H1 (cell line): ENCODE measurements around the gene SPARC. TPM values are rescaled to one million over a fixed set of nuclear protein-coding genes. Genes with fewer than 3 reads are reported as not detected.

Experiments used
- CTCF ChIA-PET: fragments of 300-600 bp; sonication (Branson Sonifier 250); formaldehyde crosslinking; loops from one replicate; lab custom pipeline; 2021; ENCODE audit not compliant: partially characterized antibody; lab: Charles Lee
- POLR2A ChIA-PET: fragments of 300-600 bp; sonication (Branson Sonifier 250); formaldehyde crosslinking; loops from one replicate; lab custom pipeline; 2021; ENCODE audit warnings: inconsistent platforms; ENCODE audit not compliant: partially characterized antibody; lab: Charles Lee
- DNase-seq, 2 experiments: peaks; one replicate each; pipeline versions ENCODE4 v3.0.0 to v3.0.0-alpha.2; 2010 to 2022; ENCODE audit warnings: low spot score in 2 of 2, low read depth in 1 of 2, mixed read lengths in 1 of 2
- FAIRE-seq: peaks from 2 replicates; lab custom pipeline; 2011; peaks lifted over from hg19 to GRCh38; lab: Jason Lieb, UNC
- H2AFZ ChIP-seq: 2 replicates; pipeline ENCODE4 v1.8.1; 2012; ENCODE audit warnings: low read length, inconsistent platforms
- H2AK5ac ChIP-seq: 2 replicates; pipeline ENCODE4 v1.6.1; 2013; ENCODE audit warnings: low read depth, low read length
- H2BK120ac ChIP-seq: replicated peaks from 2 replicates; pipeline ENCODE3; 2013; ENCODE audit warnings: low read depth, low read length, inconsistent platforms
- H2BK12ac ChIP-seq: 2 replicates; pipeline ENCODE4 v1.6.1; 2013; ENCODE audit warnings: low read depth, low read length
- H2BK15ac ChIP-seq: 2 replicates; pipeline ENCODE4 v1.6.1; 2013; ENCODE audit warnings: low read length
- H2BK20ac ChIP-seq: 2 replicates; pipeline ENCODE4 v1.6.1; 2013; ENCODE audit warnings: low read length
- H2BK5ac ChIP-seq: 2 replicates; pipeline ENCODE4 v1.6.1; 2013; ENCODE audit warnings: low read depth, low read length
- H3K14ac ChIP-seq: 2 replicates; pipeline ENCODE4 v1.6.1; 2013; ENCODE audit warnings: inconsistent platforms; ENCODE audit not compliant: insufficient read length
- H3K18ac ChIP-seq: 2 replicates; pipeline ENCODE4 v1.6.1; 2013; ENCODE audit warnings: low read length; ENCODE audit errors: extremely low read depth
- H3K23ac ChIP-seq: 2 replicates; pipeline ENCODE4 v1.6.1; 2013; ENCODE audit warnings: inconsistent platforms; ENCODE audit not compliant: insufficient read length
- H3K23me2 ChIP-seq: 2 replicates; pipeline ENCODE4 v1.6.1; 2013; ENCODE audit warnings: low read depth, low read length
- H3K27ac ChIP-seq: 2 replicates; pipeline ENCODE4 v1.6.1; 2011; ENCODE audit warnings: low read depth, low read length, inconsistent platforms
- H3K27me3 ChIP-seq, 4 experiments: replicated peaks in 1 of 4; 1 replicate in 1 of 4; 2 replicates in 3 of 4; pipeline versions ENCODE4 v1.6.1 to v1.8.1; 2011 to 2013; ENCODE audit warnings: low read length in 3 of 4, mild to moderate bottlenecking in 3 of 4, inconsistent platforms in 2 of 4, mixed read lengths in 2 of 4, moderate library complexity in 1 of 4; ENCODE audit not compliant: control insufficient read depth in 3 of 4, insufficient read depth in 3 of 4; ENCODE audit errors: extremely low read depth in 1 of 4
- H3K36me3 ChIP-seq, 4 experiments: 2 replicates each; pipeline versions ENCODE4 v1.6.1 to v1.8.1; 2011 to 2013; ENCODE audit warnings: mild to moderate bottlenecking in 4 of 4, low read length in 3 of 4, moderate library complexity in 2 of 4, control low read depth in 1 of 4, inconsistent platforms in 1 of 4; ENCODE audit not compliant: insufficient read depth in 4 of 4, control insufficient read depth in 2 of 4
- H3K4ac ChIP-seq: replicated peaks from 2 replicates; pipeline ENCODE3; 2013; ENCODE audit warnings: low read length, low read depth, mixed read lengths, inconsistent platforms; ENCODE audit not compliant: insufficient read length
- H3K4me1 ChIP-seq, 4 experiments: replicated peaks in 1 of 4; 1 replicate in 1 of 4; 2 replicates in 3 of 4; pipeline versions ENCODE4 v1.6.1 to v1.8.1; 2011 to 2013; ENCODE audit warnings: low read length in 3 of 4, inconsistent platforms in 2 of 4, mixed read lengths in 1 of 4; ENCODE audit not compliant: insufficient read depth in 4 of 4, control insufficient read depth in 3 of 4
- H3K4me2 ChIP-seq, 2 experiments: 2 replicates each; pipeline versions ENCODE4 v1.6.1 to v1.8.1; 2011 to 2013; ENCODE audit warnings: low read depth in 2 of 2, low read length in 2 of 2, control low read depth in 1 of 2, inconsistent platforms in 1 of 2, mild to moderate bottlenecking in 1 of 2; ENCODE audit not compliant: insufficient read depth in 1 of 2
- H3K4me3 ChIP-seq, 4 experiments: fragments of 200-600, 300-600 bp in 1 of 4; sonication (generic), shearing (Covaris generic), sonication (Bioruptor Twin) in 1 of 4; 2 replicates each; pipeline versions ENCODE4 v1.5.1 to v1.8.1; 2011 to 2016; ENCODE audit warnings: low read length in 4 of 4, low read depth in 3 of 4, control low read depth in 2 of 4, inconsistent platforms in 2 of 4, mild to moderate bottlenecking in 2 of 4, mixed read lengths in 1 of 4, moderate library complexity in 1 of 4; ENCODE audit not compliant: insufficient read depth in 2 of 4; ENCODE audit errors: extremely low read depth in 1 of 4
- H3K56ac ChIP-seq: replicated peaks from 2 replicates; pipeline ENCODE3; 2013; ENCODE audit warnings: low read depth, mild to moderate bottlenecking, mixed read lengths, low read length, inconsistent platforms; ENCODE audit not compliant: insufficient read length
- H3K79me1 ChIP-seq: 2 replicates; pipeline ENCODE4 v1.6.1; 2013; ENCODE audit warnings: low read depth, low read length, control low read depth
- H3K79me2 ChIP-seq, 2 experiments: 2 replicates each; pipeline versions ENCODE4 v1.6.1 to v1.8.1; 2012 to 2013; ENCODE audit warnings: low read length in 2 of 2, mild to moderate bottlenecking in 2 of 2, inconsistent platforms in 1 of 2; ENCODE audit not compliant: insufficient read depth in 2 of 2, control insufficient read depth in 1 of 2
- H3K9ac ChIP-seq, 4 experiments: replicated peaks in 1 of 4; 1 replicate in 1 of 4; 2 replicates in 3 of 4; pipeline versions ENCODE4 v1.6.1 to v1.8.1; 2011 to 2013; ENCODE audit warnings: low read depth in 3 of 4, low read length in 3 of 4, control low read depth in 2 of 4, mild to moderate bottlenecking in 2 of 4, moderate library complexity in 2 of 4, inconsistent platforms in 1 of 4; ENCODE audit errors: extremely low read depth in 1 of 4
- H3K9me3 ChIP-seq, 2 experiments: 2 replicates each; pipeline versions ENCODE4 v1.6.1 to v1.8.1; 2012 to 2013; ENCODE audit warnings: mild to moderate bottlenecking in 2 of 2, moderate library complexity in 2 of 2, control low read depth in 1 of 2, inconsistent platforms in 1 of 2, low read depth in 1 of 2, low read length in 1 of 2, mixed read lengths in 1 of 2; ENCODE audit not compliant: insufficient read depth in 2 of 2
- H4K20me1 ChIP-seq, 2 experiments: replicated peaks in 1 of 2; 2 replicates each; pipeline versions ENCODE3 to v1.8.1; 2011 to 2013; ENCODE audit warnings: inconsistent platforms in 2 of 2, low read length in 2 of 2, mild to moderate bottlenecking in 1 of 2; ENCODE audit not compliant: insufficient read depth in 2 of 2, control insufficient read depth in 1 of 2
- H4K5ac ChIP-seq: 2 replicates; pipeline ENCODE4 v1.6.1; 2013; ENCODE audit warnings: low read length, low read depth, mixed read lengths, inconsistent platforms; ENCODE audit not compliant: insufficient read length
- H4K8ac ChIP-seq: 2 replicates; pipeline ENCODE4 v1.8.0; 2013; ENCODE audit warnings: mild to moderate bottlenecking, moderate library complexity, low read length, inconsistent platforms; ENCODE audit not compliant: insufficient read depth; ENCODE audit errors: extremely low read depth
- H4K91ac ChIP-seq: replicated peaks from 2 replicates; pipeline ENCODE3; 2013; ENCODE audit warnings: low read length, mixed read lengths, inconsistent platforms; ENCODE audit not compliant: insufficient read length
- BRCA1 ChIP-seq: IDR thresholded peaks from 2 replicates; pipeline ENCODE4 v1.6.1; 2012; ENCODE audit warnings: low read depth, low read length, improper control_type of control experiment
- CREB1 ChIP-seq: IDR thresholded peaks from 2 replicates; pipeline ENCODE4 v1.6.1; 2012; ENCODE audit warnings: inconsistent platforms
- EP300 ChIP-seq, 2 experiments: IDR thresholded peaks; 1 replicate in 1 of 2; 2 replicates in 1 of 2; pipeline ENCODE4 v1.6.1; 2011 to 2012; ENCODE audit warnings: low read depth in 2 of 2, low read length in 2 of 2, mild to moderate bottlenecking in 2 of 2, borderline replicate concordance in 1 of 2, inconsistent platforms in 1 of 2, moderate library complexity in 1 of 2
- KDM1A ChIP-seq: fragments of 200-600, 300-600 bp; sonication (generic); IDR thresholded peaks from 2 replicates; pipeline ENCODE4 v1.7.1; 2016; ENCODE audit warnings: mild to moderate bottlenecking, low read length, borderline replicate concordance
- KDM4A ChIP-seq: IDR thresholded peaks from one replicate; pipeline ENCODE4 v1.7.1; 2012; ENCODE audit warnings: low read depth, mild to moderate bottlenecking, moderate library complexity, low read length, inconsistent platforms; ENCODE audit not compliant: severe bottlenecking
- POLR2A ChIP-seq, 2 experiments: IDR thresholded peaks; 1 replicate in 1 of 2; 2 replicates in 1 of 2; pipeline ENCODE4 v1.6.1; 2011; ENCODE audit warnings: low read depth in 2 of 2, low read length in 2 of 2, mild to moderate bottlenecking in 2 of 2; ENCODE audit errors: control extremely low read depth in 1 of 2
- SIN3A ChIP-seq, 2 experiments: IDR thresholded peaks in 1 of 2; conservative IDR thresholded peaks in 1 of 2; 2 replicates each; pipeline ENCODE4 v1.6.1; 2011 to 2012; ENCODE audit warnings: low read length in 2 of 2, improper control_type of control experiment in 1 of 2, low read depth in 1 of 2, mild to moderate bottlenecking in 1 of 2
- SIRT6 ChIP-seq: IDR thresholded peaks from one replicate; pipeline ENCODE4 v1.7.1; 2012; ENCODE audit warnings: low read length, inconsistent platforms
- YY1 ChIP-seq: IDR thresholded peaks from 2 replicates; pipeline ENCODE4 v1.6.1; 2011; ENCODE audit warnings: low read depth, mild to moderate bottlenecking, low read length
- WGBS, 2 experiments: shearing (Covaris generic) in 1 of 2; methylation state at CpG; one replicate each; pipeline versions ENCODE4 v1.1.6 to v1.1.7; 2013 to 2015; ENCODE audit warnings: low lambda C conversion rate in 2 of 2, mixed read lengths in 2 of 2, inconsistent platforms in 1 of 2, low coverage in 1 of 2, missing lambda C conversion rate in 1 of 2; ENCODE audit not compliant: insufficient replicate concordance in 2 of 2, insufficient coverage in 1 of 2, insufficient read length in 1 of 2; ENCODE audit errors: extremely low coverage in 1 of 2, missing lambda C conversion rate in 1 of 2; 5-methylcytosine and 5-hydroxymethylcytosine counted together
- polyA plus RNA-seq, 7 experiments: library from polyadenylated mRNA; depleted of rRNA in 3 of 7; stranded (reverse) in 5 of 7; unstranded in 2 of 7; fragments of >200 nt in 5 of 7; fragments of 200-250 nt in 2 of 7; gene quantifications; 1 replicate in 5 of 7; 2 replicates in 1 of 7; 4 replicates in 1 of 7; pipeline versions ENCODE4 v1.2.1 to v1.2.3, GENCODE V29; 2011 to 2013; ENCODE audit warnings: missing spikeins in 2 of 7, mixed read lengths in 2 of 7
- total RNA-seq: library from RNA; stranded (reverse); fragmentation: NEBNext Ultra II Directional; extraction: Animal tissue kit (Norgen Biotek cat#: 25700); gene quantifications from 2 replicates; pipeline ENCODE4 v1.2.1, GENCODE V29; 2021

The SPARC gene
- total and polyA plus RNA-seq, 2 of the 8 experiments (the other 6 are each of a cell fraction or from before 2014, with no cell fraction given) = 375 to 438 TPM

- H3K36me3 ChIP-seq = no peaks in the 10 kb centered on the region
- WGBS, 2 experiments = 93% methylated on average over 4 of the region's 4 CpGs; no CpG with 5 or more reads in 1 of the 2 experiments
- no peak overlapping the region for H3K27ac ChIP-seq
- no peak overlapping the region for H2BK120ac ChIP-seq
- H3K4me3 ChIP-seq = no peak overlapping the region
- no peak overlapping the region for H3K18ac ChIP-seq
- peaks cover 0 to 2% (median 0%) of the 10 kb centered on the region in 4 experiments; a peak in 1 of 7 replicates for H3K4me1 ChIP-seq
- H2AK5ac ChIP-seq = no peak overlapping the region
- CTCF ChIA-PET = interaction anchor here (0.8 to 2.3 kb wide), 11 partner anchors 11 to 591 kb away, joined by 3 to 15 read pairs (median 4); no protein-coding TSS in a partner anchor
- no peaks in the 10 kb centered on the region for H4K20me1 ChIP-seq
- H4K91ac ChIP-seq = no peak overlapping the region
- DNase-seq (no peak), FAIRE-seq (no peak)
- no peak overlapping the region for H3K56ac ChIP-seq
- no peaks in the 10 kb centered on the region; a peak in 2 of 7 replicates for H3K27me3 ChIP-seq
- no peaks in the 10 kb centered on the region for H3K79me2 ChIP-seq
- H2BK20ac ChIP-seq = no peak overlapping the region
- H2BK5ac ChIP-seq = no peak overlapping the region
- H3K9ac ChIP-seq = no peak overlapping the region
- H3K9me3 ChIP-seq = no peaks in the 10 kb centered on the region
- no peak overlapping the region for H3K4me2 ChIP-seq
- H3K23me2 ChIP-seq = no peaks in the 10 kb centered on the region
- H2BK15ac ChIP-seq = no peak overlapping the region
- H3K79me1 ChIP-seq = no peaks in the 10 kb centered on the region
- H2BK12ac ChIP-seq = no peak overlapping the region
- H2AFZ ChIP-seq = no peak overlapping the region
- no peak overlapping the region for H3K4ac ChIP-seq
- H4K8ac ChIP-seq = no peak overlapping the region
- H4K5ac ChIP-seq = no peak overlapping the region
- H3K23ac ChIP-seq = no peak overlapping the region
- POLR2A ChIA-PET = no interaction called here
- no peak overlapping the region for H3K14ac ChIP-seq
- TF ChIP-seq KDM1A (no peak), CREB1 (no peak), BRCA1 (no peak), POLR2A (IDR thresholded peaks at IDR 0.05; ENCODE audit: control extremely low read depth in 1 of 2, low read depth in 2 of 2, low read length in 2 of 2) (no peak), KDM4A (no peak), SIRT6 (no peak), EP300 (IDR thresholded peaks at IDR 0.05; ENCODE audit: borderline replicate concordance in 1 of 2, low read depth in 2 of 2, low read length in 2 of 2) (no peak), SIN3A (conservative IDR thresholded peaks at IDR 0.05 in 1 of 2, IDR thresholded peaks at IDR 0.05 in 1 of 2; ENCODE audit: low read depth in 1 of 2, low read length in 2 of 2) (no peak), YY1 (no peak)
Observed at GRCh38 chr5:151638619-151639018, 48.1 kb downstream of the SPARC start.
